HG02943 (cell line): Measurements from ENCODE around the gene TMCC1.
"Not testable (repeated sequence)": the region's sequence is repeated elsewhere in the genome, so short reads cannot be mapped to it uniquely, and the experiment has no call there.

ENCODE experiments used
- ATAC-seq: cut with Tn5 transposase; IDR thresholded peaks from one replicate; pipeline ENCODE4 v1.9.1; 2021; ENCODE audit warnings: mild to moderate bottlenecking, low read depth, moderate library complexity; ENCODE audit not compliant: unreplicated experiment

TMCC1 gene

DNA sequence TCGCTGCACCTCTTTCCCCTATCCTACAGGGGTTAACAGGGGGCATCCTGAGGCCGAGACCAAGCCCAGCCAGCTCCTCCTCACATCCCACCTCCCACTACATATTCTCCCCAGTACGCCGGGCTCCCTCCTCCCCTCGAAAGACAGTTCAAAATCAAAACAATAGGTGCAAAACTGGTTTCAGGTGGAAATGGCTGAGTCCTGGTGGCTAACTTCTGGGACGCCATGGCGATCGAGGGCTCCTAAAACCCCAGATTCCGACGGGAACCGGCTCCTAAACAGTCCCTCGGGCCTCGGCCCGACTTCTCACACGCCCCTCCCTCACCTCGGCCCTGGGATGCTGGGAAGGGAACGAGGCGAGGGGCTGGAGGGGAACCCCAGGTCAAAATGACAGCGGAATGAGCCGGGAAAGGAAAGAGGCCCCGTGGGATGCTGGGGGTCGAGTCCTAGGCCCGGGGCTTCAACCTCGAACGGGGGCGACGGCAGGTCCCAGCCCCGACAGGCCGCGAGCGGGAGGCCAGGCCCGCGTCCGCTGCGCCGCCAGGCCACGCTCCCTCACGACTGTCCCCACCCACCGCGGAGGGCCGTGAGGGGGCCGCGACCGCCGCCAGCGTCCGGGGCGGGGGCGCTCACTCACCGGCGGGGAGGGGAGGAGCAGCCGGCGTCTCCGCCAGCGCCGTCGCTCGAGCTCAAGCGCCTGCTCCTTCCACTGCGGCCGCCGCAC lies 492 bp downstream of the TMCC1 start:
- peak; percentile 63 for ATAC-seq

DNA sequence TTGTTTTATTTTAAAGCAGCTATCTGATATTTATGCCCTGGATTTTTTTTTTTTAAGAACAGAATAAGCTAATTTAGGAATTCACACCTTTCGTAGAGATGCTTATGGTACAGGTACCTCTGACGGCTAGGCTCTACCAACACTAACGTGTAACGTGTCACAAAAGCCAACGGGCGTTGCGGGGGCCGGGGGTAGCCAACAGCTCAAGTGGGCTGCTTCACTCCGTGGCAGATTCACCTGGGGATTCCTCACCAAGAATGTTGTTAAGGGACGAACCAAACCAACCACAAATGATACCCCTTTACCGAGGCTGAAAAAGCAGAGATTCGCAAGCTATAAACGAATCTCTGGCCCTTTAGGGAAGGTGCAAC lies 1.0 kb downstream of the TMCC1 start:
- ATAC-seq: no peak

DNA sequence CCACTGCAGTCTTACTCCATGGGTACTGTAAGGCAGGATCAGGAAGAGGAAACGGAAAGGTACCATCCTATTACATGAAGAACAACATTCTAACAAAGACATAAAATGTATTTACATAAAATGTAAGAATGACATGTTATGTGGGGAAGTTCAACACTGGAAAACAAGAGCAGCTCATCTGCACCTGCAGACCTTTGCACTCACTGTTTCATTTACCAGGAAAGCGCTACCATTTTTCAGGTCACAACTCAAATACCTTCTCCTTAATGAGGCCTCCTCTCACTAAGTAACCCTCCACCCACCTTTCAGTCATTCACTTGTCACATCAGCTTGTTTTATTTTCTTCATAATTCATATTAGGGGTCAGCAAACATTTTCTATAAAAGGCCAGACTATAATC lies 2.6 kb downstream of the TMCC1 start:
- no peak for ATAC-seq

- ATAC-seq: no peak
Measured at GRCh38 chr3:129890125-129890524, 3.4 kb downstream of the TMCC1 start.

DNA sequence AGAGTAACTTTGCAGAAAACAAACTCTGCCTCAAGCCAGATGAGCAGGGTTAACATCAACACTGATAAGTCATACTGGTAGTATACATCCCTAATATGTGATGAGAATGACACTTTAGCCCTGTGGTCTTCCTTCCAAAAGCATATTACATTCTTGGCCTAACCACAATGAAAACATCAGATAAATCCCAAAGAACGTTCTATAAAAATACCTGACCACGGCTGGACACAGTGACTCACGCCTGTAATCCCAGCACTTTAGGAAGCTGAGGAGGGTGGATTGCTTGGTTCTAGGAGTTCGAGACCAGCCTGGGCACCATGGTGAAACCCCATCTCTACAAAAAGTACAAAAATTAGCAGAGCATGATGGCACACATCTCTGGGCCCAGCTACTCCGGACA lies 4.7 kb downstream of the TMCC1 start:
- ATAC-seq: no peak

GRCh38 chr3:129881261-129881660 lies 12.2 kb downstream of the TMCC1 start:
- ATAC-seq: no peak

GRCh38 chr3:129878355-129878754 lies 15.2 kb downstream of the TMCC1 start:
- ATAC-seq: no peak

- ATAC-seq: not testable (repeated sequence)
Measured at GRCh38 chr3:129874479-129874878, 19.0 kb downstream of the TMCC1 start.

DNA sequence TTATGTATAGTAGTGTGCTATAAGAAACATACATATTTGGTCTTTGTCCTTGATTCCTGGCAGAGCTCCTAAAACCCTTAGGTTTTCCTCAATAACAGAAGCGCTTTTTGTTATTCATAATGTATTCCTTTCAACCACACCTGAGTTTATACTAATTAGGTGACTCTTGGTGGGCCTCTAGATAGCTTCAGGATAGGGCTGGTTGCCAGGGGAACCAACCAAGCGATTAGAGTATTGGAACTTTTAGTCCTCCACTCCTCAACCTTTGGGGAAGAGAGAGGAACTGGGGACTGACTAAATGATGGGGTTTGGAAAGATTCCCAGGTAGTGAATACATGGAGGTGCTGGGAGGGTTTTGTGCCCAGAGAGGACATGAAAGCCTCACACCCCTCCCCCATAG lies 24.6 kb downstream of the TMCC1 start:
- no peak for ATAC-seq

DNA sequence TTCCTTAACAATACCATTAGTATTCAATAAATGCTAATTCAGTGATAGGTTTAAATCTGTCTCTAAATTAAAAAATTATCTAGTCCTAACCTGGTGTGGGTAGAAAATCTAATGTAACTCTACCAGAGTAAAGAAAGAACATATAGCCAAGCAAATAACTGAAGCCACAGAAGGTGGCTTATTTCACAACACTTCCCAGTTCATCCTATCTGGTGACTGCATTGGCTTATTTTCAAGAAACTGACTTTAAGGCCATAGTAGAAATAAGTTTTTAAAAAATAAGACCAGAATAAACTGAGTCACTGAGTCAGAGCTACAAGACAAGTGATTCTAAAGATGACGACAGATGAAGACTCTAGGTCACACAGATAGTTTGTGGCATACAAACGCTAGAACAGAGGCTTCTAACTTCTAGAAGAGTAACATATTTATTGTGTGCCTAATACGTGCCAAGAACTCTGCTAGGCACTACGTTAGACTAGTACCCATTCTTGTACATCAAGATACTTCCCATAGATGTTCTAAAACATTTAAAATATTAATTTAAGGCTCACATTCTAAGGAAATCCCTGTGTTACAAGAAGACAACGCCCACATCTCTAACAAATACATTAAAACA lies 25.9 kb downstream of the TMCC1 start:
- ATAC-seq: no peak

GRCh38 chr3:129865806-129866205 lies 27.7 kb downstream of the TMCC1 start:
- ATAC-seq: no peak

GRCh38 chr3:129864519-129864918 lies 29.0 kb downstream of the TMCC1 start:
- no peak for ATAC-seq

DNA sequence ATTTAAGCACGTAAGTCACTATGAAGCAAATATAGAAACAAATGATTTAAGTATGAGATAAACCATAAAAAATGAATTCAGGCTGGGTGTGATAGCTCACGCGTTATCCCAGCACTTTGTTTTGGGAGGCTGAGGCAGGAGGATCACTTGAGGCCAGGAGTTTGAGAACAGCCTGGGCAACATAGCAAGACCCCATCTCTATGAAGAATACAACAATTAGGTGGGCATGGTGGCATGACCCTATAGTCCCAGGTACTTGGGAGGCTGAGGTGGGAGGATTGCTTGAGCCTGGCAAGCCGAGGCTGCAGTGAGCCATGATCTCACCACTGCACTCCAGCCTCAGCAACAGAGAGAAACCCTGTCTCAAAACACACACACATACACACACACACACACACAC lies 34.2 kb downstream of the TMCC1 start:
- no peak for ATAC-seq

GRCh38 chr3:129857899-129858298 lies 35.6 kb downstream of the TMCC1 start:
- ATAC-seq: no peak

DNA sequence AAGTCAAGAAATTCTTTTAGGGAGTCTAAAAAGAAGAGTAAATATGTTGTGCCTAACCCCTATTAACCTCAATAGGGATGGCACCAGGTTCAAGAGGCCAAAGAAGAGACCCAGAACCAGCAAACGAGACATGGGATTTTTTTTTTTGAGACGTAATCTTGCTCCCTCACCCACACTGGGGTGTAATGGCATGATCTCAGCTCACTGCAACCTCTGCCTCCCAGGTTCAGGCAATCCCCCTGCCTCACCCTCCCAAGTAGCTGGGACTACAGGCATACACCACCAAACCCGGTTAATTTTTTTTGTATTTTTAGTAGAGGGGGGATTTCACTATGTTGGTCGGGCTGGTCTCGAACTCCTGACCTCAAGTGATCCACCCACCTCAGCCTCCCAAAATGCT lies 36.7 kb downstream of the TMCC1 start:
- ATAC-seq: not testable (repeated sequence)

DNA sequence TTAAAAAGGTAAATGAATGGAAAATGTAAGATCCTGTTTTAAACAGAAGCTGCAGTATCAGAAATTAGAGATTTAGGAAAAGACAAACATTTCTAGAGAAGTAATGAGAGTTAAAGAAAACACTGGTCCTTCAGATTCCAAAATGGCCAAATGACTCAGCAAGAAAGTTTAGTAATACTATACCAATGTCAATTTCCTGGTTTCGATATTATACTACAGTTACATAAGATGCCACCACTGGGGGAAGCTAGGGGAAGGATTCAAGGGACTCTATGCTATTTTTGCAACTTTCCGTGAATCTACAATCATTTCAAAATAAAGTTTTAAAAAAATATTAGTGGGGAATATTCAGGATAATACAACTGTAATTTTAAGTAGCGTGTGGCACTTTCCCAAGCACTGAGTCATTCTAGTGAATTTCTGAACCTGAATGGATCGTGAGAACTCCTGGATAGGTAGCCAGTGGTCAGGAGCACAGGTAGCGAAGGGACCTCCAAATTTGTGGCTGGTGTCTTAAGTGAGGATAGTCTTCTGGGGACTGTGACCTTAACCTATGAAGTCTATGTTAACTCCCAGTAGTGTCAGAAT lies 37.6 kb downstream of the TMCC1 start:
- ATAC-seq: no peak

DNA sequence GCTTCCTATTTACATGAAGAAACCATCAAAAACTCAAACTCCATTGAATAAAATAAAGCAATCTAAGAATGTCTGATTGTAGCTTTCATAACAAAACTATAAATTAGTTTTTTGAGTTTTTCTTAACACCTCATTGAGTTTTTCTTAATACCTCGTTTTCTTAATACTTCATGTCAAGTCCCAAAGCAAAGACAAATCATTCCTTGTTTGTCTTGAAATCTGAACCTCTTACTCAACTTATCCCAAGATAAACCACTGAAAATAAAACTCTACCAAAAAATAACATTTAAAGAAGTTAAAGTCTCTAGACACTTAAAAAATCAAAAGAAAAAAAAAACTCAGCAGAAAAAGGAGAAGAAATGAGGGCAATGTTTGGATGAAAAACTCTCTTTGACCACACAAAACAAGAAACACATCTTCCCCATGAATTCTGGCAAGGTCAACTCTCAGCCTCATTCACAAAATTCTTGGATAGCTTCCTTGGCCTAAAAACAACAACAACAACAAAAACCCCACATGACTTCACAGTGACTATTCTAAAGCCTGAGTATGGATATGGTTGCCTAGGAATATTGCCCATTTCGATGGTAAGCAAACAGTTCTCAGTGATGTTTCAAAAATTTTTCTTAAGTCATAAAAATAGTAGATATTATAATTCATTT lies 38.2 kb downstream of the TMCC1 start:
- no peak for ATAC-seq

- no peak for ATAC-seq
Measured at GRCh38 chr3:129854460-129854859, 39.1 kb downstream of the TMCC1 start.

GRCh38 chr3:129845956-129846355 lies 47.6 kb downstream of the TMCC1 start:
- no peak for ATAC-seq

DNA sequence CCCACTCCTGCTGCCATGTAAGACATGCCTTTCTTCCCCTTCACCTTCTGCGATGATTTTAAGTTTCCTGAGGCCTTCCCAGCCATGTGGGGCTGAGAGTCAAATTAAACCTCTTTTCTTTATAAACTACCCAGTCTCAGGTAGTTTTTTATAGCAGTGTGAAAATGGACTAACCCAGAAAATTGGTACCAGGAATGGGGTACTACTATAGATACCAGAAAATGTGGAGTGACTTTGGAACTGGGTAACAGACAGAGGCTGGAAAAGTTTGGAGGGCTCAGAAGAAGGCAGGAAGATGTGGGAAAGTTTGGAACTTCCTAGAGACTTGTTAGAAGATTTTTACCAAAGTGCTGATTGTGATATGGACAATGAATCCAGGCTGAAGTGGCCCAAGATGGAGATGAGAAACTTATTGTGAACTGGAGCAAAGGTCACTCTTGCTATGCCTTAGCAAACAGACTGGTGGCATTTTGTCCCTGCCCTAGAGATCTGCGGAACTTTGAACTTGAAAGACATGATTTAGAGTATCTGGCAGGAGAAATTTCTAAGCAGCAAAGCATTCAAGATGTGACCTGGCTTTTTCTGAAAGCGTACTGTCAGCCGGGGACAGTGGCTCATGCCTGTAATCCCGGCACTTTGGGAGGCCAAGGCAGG lies 52.7 kb downstream of the TMCC1 start:
- ATAC-seq: no peak

DNA sequence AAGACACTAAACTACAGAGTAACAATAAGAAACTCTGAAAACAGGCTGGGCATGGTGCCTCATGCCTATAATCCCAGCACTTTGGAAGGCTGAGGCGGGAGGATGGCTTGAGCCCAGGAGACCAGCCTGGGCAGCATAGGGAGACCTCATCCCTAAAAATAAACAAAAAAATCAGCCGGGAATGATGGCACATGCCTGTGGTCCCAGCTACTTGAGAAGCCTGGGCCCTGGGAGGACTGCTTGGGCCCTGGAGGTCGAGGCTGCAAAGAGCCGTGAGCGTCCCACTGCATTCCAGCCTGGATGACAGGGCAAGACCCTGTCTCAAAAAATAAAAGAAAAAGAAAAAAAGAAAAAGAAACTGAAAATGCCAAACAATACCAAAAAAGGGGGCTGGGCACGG lies 55.4 kb downstream of the TMCC1 start:
- no peak for ATAC-seq
